HG03196 (cell line): Measurements from ENCODE around the gene DNAJB13.

ENCODE experiments used
- ATAC-seq: cut with Tn5 transposase; IDR thresholded peaks from one replicate; pipeline ENCODE4 v1.9.1; 2021; ENCODE audit not compliant: unreplicated experiment

Gene DNAJB13

GRCh38 chr11:73998846-73999575 is 48.2 kb downstream of the DNAJB13 start:
- ATAC-seq, result no peak

GRCh38 chr11:73999581-74000306 is 48.9 kb downstream of the DNAJB13 start:
- no peak for ATAC-seq

GRCh38 chr11:74000307-74001133 is 49.7 kb downstream of the DNAJB13 start:
- ATAC-seq, result no peak

- no peak for ATAC-seq
Measured at GRCh38 chr11:74001822-74002286, 51.0 kb downstream of the DNAJB13 start.

- no peak for ATAC-seq
Measured at GRCh38 chr11:74002832-74003231, 52.0 kb downstream of the DNAJB13 start.

GRCh38 chr11:74004046-74004695 is 53.3 kb downstream of the DNAJB13 start:
- no peak for ATAC-seq

GRCh38 chr11:74004759-74005615 is 54.2 kb downstream of the DNAJB13 start:
- ATAC-seq, result no peak

- ATAC-seq, result no peak
Measured at GRCh38 chr11:74005721-74006517, 55.1 kb downstream of the DNAJB13 start.

- ATAC-seq, result no peak
Measured at GRCh38 chr11:74006743-74007304, 56.0 kb downstream of the DNAJB13 start.

- ATAC-seq, result no peak
Measured at GRCh38 chr11:74007691-74008372, 57.0 kb downstream of the DNAJB13 start.

GRCh38 chr11:74008373-74009229 is 57.8 kb downstream of the DNAJB13 start, which contains the start of gene UCP3:
TSS of gene UCP3 (minus strand) at chr11:74009085. CDS start at chr11:74007042, 2,043 bp downstream.
- ATAC-seq, result no peak

- no peak for ATAC-seq
Measured at GRCh38 chr11:74009230-74009547, 58.4 kb downstream of the DNAJB13 start.

GRCh38 chr11:74009675-74010305 is 59.0 kb downstream of the DNAJB13 start:
- no peak for ATAC-seq

GRCh38 chr11:74010306-74011300 is 59.8 kb downstream of the DNAJB13 start:
- ATAC-seq, result no peak

- peak; percentile 59 for ATAC-seq
Measured at GRCh38 chr11:74011360-74012073, 60.7 kb downstream of the DNAJB13 start.
